ENCODE measurements around the gene POLA1.

The POLA1 gene

DNA sequence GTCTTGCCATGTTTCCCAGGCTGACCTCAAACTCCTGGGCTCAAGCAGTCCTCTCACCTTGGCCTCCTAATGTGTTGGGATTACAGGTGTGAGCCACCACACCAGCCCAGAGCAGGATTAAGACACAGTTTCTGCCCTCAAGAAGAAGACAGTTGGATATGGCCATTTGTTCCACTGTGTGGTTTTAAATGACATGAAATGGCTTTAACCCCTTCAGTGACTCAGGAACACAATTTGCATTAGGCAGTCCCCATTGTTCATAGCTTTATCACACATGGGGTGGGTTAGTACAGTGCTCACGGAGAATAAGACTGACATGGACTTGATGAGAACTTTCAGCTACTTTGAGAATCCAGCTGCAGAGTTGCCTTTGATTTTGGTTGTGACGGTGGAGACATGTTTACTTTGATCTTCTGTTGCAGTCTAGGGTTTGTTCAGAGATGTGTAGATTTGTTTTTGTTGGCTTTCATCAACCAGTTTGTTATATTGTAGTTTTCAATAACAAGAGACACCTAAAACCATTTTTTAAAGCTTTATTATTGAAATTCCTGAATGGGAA is 261.7 kb downstream of the POLA1 start:
- no peak overlapping the region for H3K27ac ChIP-seq (replicated peaks)
- DNase-seq (ENCODE audit: low read depth in 1 of 2, low spot score in 1 of 2): no peak
- no peaks in the 10 kb centered on the region for H3K27me3 ChIP-seq (ENCODE audit: insufficient read depth, poor library complexity, severe bottlenecking)
- no peak overlapping the region for H3K4me3 ChIP-seq (replicated peaks; ENCODE audit: insufficient read depth, low read length)
- TF ChIP-seq POLR2AphosphoS5 (IDR thresholded peaks at IDR 0.05; ENCODE audit: low read depth): no peak
- no peak for TF ChIP-seq GABPA (IDR thresholded peaks at IDR 0.05; ENCODE audit: low read depth)
- TF ChIP-seq, protein P1, sequence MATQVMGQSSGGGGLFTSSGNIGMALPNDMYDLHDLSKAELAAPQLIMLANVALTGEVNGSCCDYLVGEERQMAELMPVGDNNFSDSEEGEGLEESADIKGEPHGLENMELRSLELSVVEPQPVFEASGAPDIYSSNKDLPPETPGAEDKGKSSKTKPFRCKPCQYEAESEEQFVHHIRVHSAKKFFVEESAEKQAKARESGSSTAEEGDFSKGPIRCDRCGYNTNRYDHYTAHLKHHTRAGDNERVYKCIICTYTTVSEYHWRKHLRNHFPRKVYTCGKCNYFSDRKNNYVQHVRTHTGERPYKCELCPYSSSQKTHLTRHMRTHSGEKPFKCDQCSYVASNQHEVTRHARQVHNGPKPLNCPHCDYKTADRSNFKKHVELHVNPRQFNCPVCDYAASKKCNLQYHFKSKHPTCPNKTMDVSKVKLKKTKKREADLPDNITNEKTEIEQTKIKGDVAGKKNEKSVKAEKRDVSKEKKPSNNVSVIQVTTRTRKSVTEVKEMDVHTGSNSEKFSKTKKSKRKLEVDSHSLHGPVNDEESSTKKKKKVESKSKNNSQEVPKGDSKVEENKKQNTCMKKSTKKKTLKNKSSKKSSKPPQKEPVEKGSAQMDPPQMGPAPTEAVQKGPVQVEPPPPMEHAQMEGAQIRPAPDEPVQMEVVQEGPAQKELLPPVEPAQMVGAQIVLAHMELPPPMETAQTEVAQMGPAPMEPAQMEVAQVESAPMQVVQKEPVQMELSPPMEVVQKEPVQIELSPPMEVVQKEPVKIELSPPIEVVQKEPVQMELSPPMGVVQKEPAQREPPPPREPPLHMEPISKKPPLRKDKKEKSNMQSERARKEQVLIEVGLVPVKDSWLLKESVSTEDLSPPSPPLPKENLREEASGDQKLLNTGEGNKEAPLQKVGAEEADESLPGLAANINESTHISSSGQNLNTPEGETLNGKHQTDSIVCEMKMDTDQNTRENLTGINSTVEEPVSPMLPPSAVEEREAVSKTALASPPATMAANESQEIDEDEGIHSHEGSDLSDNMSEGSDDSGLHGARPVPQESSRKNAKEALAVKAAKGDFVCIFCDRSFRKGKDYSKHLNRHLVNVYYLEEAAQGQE (IDR thresholded peaks at IDR 0.05; ENCODE audit: insufficient replicate concordance, low read depth): no peak
- TF ChIP-seq, protein P2, sequence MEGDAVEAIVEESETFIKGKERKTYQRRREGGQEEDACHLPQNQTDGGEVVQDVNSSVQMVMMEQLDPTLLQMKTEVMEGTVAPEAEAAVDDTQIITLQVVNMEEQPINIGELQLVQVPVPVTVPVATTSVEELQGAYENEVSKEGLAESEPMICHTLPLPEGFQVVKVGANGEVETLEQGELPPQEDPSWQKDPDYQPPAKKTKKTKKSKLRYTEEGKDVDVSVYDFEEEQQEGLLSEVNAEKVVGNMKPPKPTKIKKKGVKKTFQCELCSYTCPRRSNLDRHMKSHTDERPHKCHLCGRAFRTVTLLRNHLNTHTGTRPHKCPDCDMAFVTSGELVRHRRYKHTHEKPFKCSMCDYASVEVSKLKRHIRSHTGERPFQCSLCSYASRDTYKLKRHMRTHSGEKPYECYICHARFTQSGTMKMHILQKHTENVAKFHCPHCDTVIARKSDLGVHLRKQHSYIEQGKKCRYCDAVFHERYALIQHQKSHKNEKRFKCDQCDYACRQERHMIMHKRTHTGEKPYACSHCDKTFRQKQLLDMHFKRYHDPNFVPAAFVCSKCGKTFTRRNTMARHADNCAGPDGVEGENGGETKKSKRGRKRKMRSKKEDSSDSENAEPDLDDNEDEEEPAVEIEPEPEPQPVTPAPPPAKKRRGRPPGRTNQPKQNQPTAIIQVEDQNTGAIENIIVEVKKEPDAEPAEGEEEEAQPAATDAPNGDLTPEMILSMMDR (IDR thresholded peaks at IDR 0.05; ENCODE audit: insufficient read depth, low read length): no peak
- TF ChIP-seq SPI1 (IDR thresholded peaks at IDR 0.05; ENCODE audit: borderline replicate concordance, low read depth): no peak

DNA sequence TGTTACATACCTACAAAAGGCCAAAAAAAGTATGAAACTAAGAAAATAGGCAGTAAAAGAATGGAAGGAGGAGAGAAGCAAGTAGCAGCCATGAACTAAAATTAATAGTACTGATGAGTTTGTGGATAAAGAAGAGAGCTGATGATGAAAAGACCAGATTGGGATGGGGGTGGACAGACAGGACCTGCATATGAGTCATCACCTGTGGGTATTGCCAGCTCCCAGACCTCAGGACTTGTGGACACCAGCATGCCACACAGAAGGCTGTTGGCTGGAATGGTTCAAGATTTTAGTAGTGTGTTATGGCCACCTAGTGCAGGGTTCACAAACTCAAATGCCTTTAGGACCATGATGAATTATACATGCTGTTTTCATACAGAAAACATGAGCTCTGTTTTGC is 263.1 kb downstream of the POLA1 start:
- no peaks in the 10 kb centered on the region for H3K27me3 ChIP-seq (ENCODE audit: insufficient read depth, poor library complexity, severe bottlenecking)
- H3K4me3 ChIP-seq (replicated peaks; ENCODE audit: insufficient read depth, low read length): no peak overlapping the region
- TF ChIP-seq, protein P2 (IDR thresholded peaks at IDR 0.05; ENCODE audit: insufficient read depth, low read length): no peak
- TF ChIP-seq, protein P1 (IDR thresholded peaks at IDR 0.05; ENCODE audit: insufficient replicate concordance, low read depth): no peak
- no peak for TF ChIP-seq SPI1 (IDR thresholded peaks at IDR 0.05; ENCODE audit: borderline replicate concordance, low read depth)
- no peak for DNase-seq (ENCODE audit: low read depth in 1 of 2, low spot score in 1 of 2)
- no peak overlapping the region for H3K27ac ChIP-seq (replicated peaks)

GRCh38 chrX:24961809-24962208 is 268.1 kb downstream of the POLA1 start:
- H3K4me3 ChIP-seq (replicated peaks; ENCODE audit: insufficient read depth, low read length): no peak overlapping the region
- TF ChIP-seq, protein P1 (IDR thresholded peaks at IDR 0.05; ENCODE audit: insufficient replicate concordance, low read depth): no peak
- TF ChIP-seq SPI1 (IDR thresholded peaks at IDR 0.05; ENCODE audit: borderline replicate concordance, low read depth) (no peak), POLR2AphosphoS5 (IDR thresholded peaks at IDR 0.05; ENCODE audit: low read depth) (no peak)
- DNase-seq (ENCODE audit: low read depth in 1 of 2, low spot score in 1 of 2): no peak
- no peaks in the 10 kb centered on the region for H3K27me3 ChIP-seq (ENCODE audit: insufficient read depth, poor library complexity, severe bottlenecking)
- no peak overlapping the region for H3K27ac ChIP-seq (replicated peaks)

Data from HL-60 (cell line).